ENCODE data around the gene SKAP1. TPM values are rescaled to one million over a fixed set of nuclear protein-coding genes. Genes with fewer than 3 reads are reported as not detected.

Gene SKAP1
- total and polyA plus RNA-seq, 2 experiments from 2014 or later: 0.27 TPM; not detected in 1

DNA sequence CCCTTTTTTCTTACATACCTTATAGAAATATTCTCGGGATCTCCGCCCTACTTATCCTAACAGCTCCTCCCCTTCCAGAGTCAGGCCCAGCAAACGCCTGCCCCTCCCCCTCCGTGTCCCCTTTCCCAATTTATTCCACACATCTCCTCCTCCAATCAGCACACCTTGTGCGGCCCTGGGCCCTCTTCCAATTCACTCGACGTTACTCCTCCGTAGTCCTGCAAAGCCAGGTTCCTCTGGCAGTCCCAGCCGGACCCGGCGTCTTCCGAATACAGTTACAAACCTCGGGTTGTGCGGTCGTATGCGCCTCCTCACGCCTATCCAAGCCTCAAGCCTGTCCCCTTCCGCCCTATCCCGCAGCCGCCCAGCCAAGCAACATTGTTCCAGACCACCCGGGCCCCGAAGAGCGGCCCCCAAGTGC, 329.4 kb downstream of the SKAP1 start:
- Histone ChIP-seq H4K20me1 (replicated peaks; ENCODE audit: insufficient read depth) (peaks cover 33% of the 10 kb centered on the region), H2AFZ (peak overlapping the region; percentile 39), H3K27me3 (ENCODE audit: insufficient read depth) (no peaks in the 10 kb centered on the region), H3K36me3 (ENCODE audit: insufficient read depth) (no peaks in the 10 kb centered on the region), H3K4me3 (peak overlapping the region; percentile 87), H3K4me2 (peak overlapping the region; percentile 80), H3K4me1 (ENCODE audit: insufficient read depth) (peaks cover 7% of the 10 kb centered on the region; the same call in 1 of the 2 replicates), H3K79me2 (replicated peaks; ENCODE audit: insufficient read depth) (peaks cover 49% of the 10 kb centered on the region), H3K27ac (ENCODE audit: low read depth) (peak overlapping the region; percentile 95), H3K9me2 (ENCODE audit: insufficient read depth) (no peaks in the 10 kb centered on the region), H3F3A (replicated peaks; ENCODE audit: low read depth) (no peaks in the 10 kb centered on the region; the same call in none of the 2 replicates)
- peak; percentile 89 for DNase-seq (ENCODE audit: low spot score)
- peak overlapping the region; percentile 97 for H3K27ac Mint-ChIP-seq
- peaks cover 7% of the 10 kb centered on the region for H3K27me3 Mint-ChIP-seq (ENCODE audit: insufficient read depth, low read depth, poor library complexity)
- no peaks in the 10 kb centered on the region; the same call in 1 of the 3 replicates for H3K9me3 Mint-ChIP-seq
- peaks cover 8% of the 10 kb centered on the region for H3K4me1 Mint-ChIP-seq
- H3K4me3 Mint-ChIP-seq: peak overlapping the region; percentile 82
- peak; percentile 66 for ATAC-seq
- H3K36me3 Mint-ChIP-seq (ENCODE audit: low read depth): peaks cover 6% of the 10 kb centered on the region; the same call in 1 of the 3 replicates
- TF ChIP-seq POLR2AphosphoS5 (IDR thresholded peaks at IDR 0.05; ENCODE audit: low read depth): peak; percentile 66
- TF ChIP-seq CREB1 (CRISPR knock-in tag; IDR thresholded peaks at IDR 0.05; ENCODE audit: low read depth): no peak

- Histone ChIP-seq H4K20me1 (replicated peaks; ENCODE audit: insufficient read depth) (peaks cover 38% of the 10 kb centered on the region), H3K27me3 (ENCODE audit: insufficient read depth) (no peaks in the 10 kb centered on the region), H3K4me1 (ENCODE audit: insufficient read depth) (peaks cover 7% of the 10 kb centered on the region; the same call in 1 of the 2 replicates), H3K79me2 (replicated peaks; ENCODE audit: insufficient read depth) (peaks cover 53% of the 10 kb centered on the region), H3K4me2 (peak overlapping the region; percentile 80), H3K4me3 (peak overlapping the region; percentile 87), H3K27ac (ENCODE audit: low read depth) (peak overlapping the region; percentile 95), H3K36me3 (ENCODE audit: insufficient read depth) (no peaks in the 10 kb centered on the region), H3K9me2 (ENCODE audit: insufficient read depth) (no peaks in the 10 kb centered on the region), H3F3A (replicated peaks; ENCODE audit: low read depth) (peaks cover 4% of the 10 kb centered on the region), H2AFZ (no peak overlapping the region)
- Mint-ChIP-seq H3K9me3 (no peaks in the 10 kb centered on the region; the same call in 1 of the 3 replicates), H3K36me3 (ENCODE audit: low read depth) (peaks cover 9% of the 10 kb centered on the region; the same call in 2 of the 3 replicates), H3K27me3 (ENCODE audit: insufficient read depth, low read depth, poor library complexity) (peaks cover 7% of the 10 kb centered on the region), H3K27ac (peak overlapping the region; percentile 97), H3K4me3 (peak overlapping the region; percentile 82), H3K4me1 (peaks cover 8% of the 10 kb centered on the region)
- ATAC-seq: no peak
- no peak for DNase-seq (ENCODE audit: low spot score)
- no peak for TF ChIP-seq CREB1 (CRISPR knock-in tag; IDR thresholded peaks at IDR 0.05; ENCODE audit: low read depth)
Measured at GRCh38 chr17:48100160-48100559, 329.9 kb downstream of the SKAP1 start.

DNA sequence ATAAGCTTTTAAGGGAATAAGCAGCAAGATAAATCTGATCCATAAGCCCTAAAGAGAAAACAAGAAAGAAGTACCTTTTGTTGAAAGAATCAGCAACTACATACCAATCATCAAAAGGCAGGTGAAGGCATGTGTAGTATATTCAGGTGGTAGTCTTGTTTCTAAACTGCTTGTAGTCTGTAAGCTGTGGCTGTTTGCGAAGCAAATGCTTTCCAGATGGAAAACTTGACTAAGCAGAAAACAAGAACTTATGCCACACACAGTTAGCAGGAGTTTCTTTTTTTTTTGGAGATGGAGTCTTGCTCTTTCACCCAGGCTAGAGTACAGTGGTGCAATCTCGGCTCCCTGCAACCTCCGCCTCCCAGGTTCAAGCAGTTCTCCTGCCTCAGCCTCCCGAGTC, 334.4 kb downstream of the SKAP1 start:
- 0 out of 2 replicates have a peak overlapping the region, but pooled peaks have one; percentile 50 for H3K27ac ChIP-seq (ENCODE audit: low read depth)
- H3K36me3 ChIP-seq (ENCODE audit: insufficient read depth): no peaks in the 10 kb centered on the region; the same call in 1 of the 2 replicates
- no peak for DNase-seq (ENCODE audit: low spot score)
- no peak overlapping the region for H3K27ac Mint-ChIP-seq
- no peak overlapping the region for H3K4me3 ChIP-seq
- peaks cover 56% of the 10 kb centered on the region for H4K20me1 ChIP-seq (replicated peaks; ENCODE audit: insufficient read depth)
- H3K36me3 Mint-ChIP-seq (ENCODE audit: low read depth): peaks cover 18% of the 10 kb centered on the region
- H3K4me2 ChIP-seq: no peak overlapping the region
- H3K4me1 Mint-ChIP-seq: peaks cover 3% of the 10 kb centered on the region
- no peak overlapping the region for H2AFZ ChIP-seq
- H3K4me3 Mint-ChIP-seq: no peak overlapping the region
- H3K79me2 ChIP-seq (replicated peaks; ENCODE audit: insufficient read depth): peaks cover 99% of the 10 kb centered on the region
- no peaks in the 10 kb centered on the region for H3K9me2 ChIP-seq (ENCODE audit: insufficient read depth)
- peaks cover 4% of the 10 kb centered on the region for H3K27me3 Mint-ChIP-seq (ENCODE audit: insufficient read depth, low read depth, poor library complexity)
- no peaks in the 10 kb centered on the region for H3K27me3 ChIP-seq (ENCODE audit: insufficient read depth)
- no peaks in the 10 kb centered on the region for H3K9me3 Mint-ChIP-seq
- no peak for ATAC-seq
- peaks cover 6% of the 10 kb centered on the region; the same call in 1 of the 2 replicates for H3F3A ChIP-seq (replicated peaks; ENCODE audit: low read depth)
- peaks cover 7% of the 10 kb centered on the region; the same call in 1 of the 2 replicates for H3K4me1 ChIP-seq (ENCODE audit: insufficient read depth)
- no peak for TF ChIP-seq ZNF331 (CRISPR knock-in tag; IDR thresholded peaks at IDR 0.05; ENCODE audit: low read depth)
- TF ChIP-seq NANOG (IDR thresholded peaks at IDR 0.05; ENCODE audit: borderline replicate concordance): no peak
- TF ChIP-seq POLR2AphosphoS5 (IDR thresholded peaks at IDR 0.05; ENCODE audit: low read depth): no peak
- no peak for TF ChIP-seq EZH2 (IDR thresholded peaks at IDR 0.05; ENCODE audit: low read depth, unreplicated experiment)
- TF ChIP-seq CREB1 (CRISPR knock-in tag; IDR thresholded peaks at IDR 0.05; ENCODE audit: low read depth): no peak
- TF ChIP-seq JUNB (IDR thresholded peaks at IDR 0.05; ENCODE audit: unreplicated experiment): no peak
- TF ChIP-seq, protein P1, sequence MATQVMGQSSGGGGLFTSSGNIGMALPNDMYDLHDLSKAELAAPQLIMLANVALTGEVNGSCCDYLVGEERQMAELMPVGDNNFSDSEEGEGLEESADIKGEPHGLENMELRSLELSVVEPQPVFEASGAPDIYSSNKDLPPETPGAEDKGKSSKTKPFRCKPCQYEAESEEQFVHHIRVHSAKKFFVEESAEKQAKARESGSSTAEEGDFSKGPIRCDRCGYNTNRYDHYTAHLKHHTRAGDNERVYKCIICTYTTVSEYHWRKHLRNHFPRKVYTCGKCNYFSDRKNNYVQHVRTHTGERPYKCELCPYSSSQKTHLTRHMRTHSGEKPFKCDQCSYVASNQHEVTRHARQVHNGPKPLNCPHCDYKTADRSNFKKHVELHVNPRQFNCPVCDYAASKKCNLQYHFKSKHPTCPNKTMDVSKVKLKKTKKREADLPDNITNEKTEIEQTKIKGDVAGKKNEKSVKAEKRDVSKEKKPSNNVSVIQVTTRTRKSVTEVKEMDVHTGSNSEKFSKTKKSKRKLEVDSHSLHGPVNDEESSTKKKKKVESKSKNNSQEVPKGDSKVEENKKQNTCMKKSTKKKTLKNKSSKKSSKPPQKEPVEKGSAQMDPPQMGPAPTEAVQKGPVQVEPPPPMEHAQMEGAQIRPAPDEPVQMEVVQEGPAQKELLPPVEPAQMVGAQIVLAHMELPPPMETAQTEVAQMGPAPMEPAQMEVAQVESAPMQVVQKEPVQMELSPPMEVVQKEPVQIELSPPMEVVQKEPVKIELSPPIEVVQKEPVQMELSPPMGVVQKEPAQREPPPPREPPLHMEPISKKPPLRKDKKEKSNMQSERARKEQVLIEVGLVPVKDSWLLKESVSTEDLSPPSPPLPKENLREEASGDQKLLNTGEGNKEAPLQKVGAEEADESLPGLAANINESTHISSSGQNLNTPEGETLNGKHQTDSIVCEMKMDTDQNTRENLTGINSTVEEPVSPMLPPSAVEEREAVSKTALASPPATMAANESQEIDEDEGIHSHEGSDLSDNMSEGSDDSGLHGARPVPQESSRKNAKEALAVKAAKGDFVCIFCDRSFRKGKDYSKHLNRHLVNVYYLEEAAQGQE (IDR thresholded peaks at IDR 0.05; ENCODE audit: unreplicated experiment): no peak
- TF ChIP-seq, protein P2, sequence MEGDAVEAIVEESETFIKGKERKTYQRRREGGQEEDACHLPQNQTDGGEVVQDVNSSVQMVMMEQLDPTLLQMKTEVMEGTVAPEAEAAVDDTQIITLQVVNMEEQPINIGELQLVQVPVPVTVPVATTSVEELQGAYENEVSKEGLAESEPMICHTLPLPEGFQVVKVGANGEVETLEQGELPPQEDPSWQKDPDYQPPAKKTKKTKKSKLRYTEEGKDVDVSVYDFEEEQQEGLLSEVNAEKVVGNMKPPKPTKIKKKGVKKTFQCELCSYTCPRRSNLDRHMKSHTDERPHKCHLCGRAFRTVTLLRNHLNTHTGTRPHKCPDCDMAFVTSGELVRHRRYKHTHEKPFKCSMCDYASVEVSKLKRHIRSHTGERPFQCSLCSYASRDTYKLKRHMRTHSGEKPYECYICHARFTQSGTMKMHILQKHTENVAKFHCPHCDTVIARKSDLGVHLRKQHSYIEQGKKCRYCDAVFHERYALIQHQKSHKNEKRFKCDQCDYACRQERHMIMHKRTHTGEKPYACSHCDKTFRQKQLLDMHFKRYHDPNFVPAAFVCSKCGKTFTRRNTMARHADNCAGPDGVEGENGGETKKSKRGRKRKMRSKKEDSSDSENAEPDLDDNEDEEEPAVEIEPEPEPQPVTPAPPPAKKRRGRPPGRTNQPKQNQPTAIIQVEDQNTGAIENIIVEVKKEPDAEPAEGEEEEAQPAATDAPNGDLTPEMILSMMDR (conservative IDR thresholded peaks at IDR 0.05; ENCODE audit: low read depth in 2 of 2): no peak
- no peak for TF ChIP-seq STAT1 (IDR thresholded peaks at IDR 0.05; ENCODE audit: unreplicated experiment)

Data from GM23338 (cell line).